ENCODE results near the gene IP6K2. TPM values are rescaled to one million over a fixed set of nuclear protein-coding genes. Genes with fewer than 3 reads are reported as not detected.

The IP6K2 gene
- total and polyA plus RNA-seq, 2 of the 8 experiments (the other 6 are each of a cell fraction or from before 2014, with no cell fraction given): 95.8 to 144 TPM

DNA sequence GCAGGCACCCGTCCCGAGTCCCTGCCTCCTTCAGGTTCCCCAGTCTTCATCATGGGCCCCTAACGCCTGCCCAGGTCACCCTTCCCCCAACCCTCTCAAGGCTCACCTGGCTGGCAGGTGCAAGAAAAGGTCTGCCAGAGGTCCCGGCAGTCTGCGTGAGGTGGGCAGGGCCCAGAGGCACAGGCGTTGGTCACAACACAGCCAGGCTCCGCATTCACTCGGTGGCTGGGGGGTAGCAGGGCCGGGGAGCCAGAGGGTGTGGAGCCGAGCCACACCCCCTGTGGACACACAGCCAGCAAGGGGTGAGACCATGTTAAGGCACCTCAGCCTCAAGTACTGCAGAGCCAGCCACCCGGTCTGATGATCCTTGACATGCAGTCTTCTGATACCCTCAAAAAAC is 65.2 kb downstream of the IP6K2 start (continued):
- TF ChIP-seq, protein P1, sequence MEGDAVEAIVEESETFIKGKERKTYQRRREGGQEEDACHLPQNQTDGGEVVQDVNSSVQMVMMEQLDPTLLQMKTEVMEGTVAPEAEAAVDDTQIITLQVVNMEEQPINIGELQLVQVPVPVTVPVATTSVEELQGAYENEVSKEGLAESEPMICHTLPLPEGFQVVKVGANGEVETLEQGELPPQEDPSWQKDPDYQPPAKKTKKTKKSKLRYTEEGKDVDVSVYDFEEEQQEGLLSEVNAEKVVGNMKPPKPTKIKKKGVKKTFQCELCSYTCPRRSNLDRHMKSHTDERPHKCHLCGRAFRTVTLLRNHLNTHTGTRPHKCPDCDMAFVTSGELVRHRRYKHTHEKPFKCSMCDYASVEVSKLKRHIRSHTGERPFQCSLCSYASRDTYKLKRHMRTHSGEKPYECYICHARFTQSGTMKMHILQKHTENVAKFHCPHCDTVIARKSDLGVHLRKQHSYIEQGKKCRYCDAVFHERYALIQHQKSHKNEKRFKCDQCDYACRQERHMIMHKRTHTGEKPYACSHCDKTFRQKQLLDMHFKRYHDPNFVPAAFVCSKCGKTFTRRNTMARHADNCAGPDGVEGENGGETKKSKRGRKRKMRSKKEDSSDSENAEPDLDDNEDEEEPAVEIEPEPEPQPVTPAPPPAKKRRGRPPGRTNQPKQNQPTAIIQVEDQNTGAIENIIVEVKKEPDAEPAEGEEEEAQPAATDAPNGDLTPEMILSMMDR (IDR thresholded peaks at IDR 0.05; ENCODE audit: control extremely low read depth in 1 of 3, insufficient read depth in 1 of 3, low read depth in 1 of 3, low read length in 3 of 3): no peak
- no peak for TF ChIP-seq JUN (IDR thresholded peaks at IDR 0.05; ENCODE audit: low read depth, low read length)
- TF ChIP-seq CTBP2 (IDR thresholded peaks at IDR 0.05; ENCODE audit: borderline replicate concordance, insufficient read depth, insufficient read length, low read length): no peak
- no peak for TF ChIP-seq BCL11A (IDR thresholded peaks at IDR 0.05; ENCODE audit: low read depth in 2 of 2, low read length in 2 of 2)
- TF ChIP-seq SRF (IDR thresholded peaks at IDR 0.05; ENCODE audit: low read depth, low read length): no peak
